A673 (cell line): ENCODE data around the gene CHST7. TPM values are rescaled to one million over a fixed set of nuclear protein-coding genes. Genes with fewer than 3 reads are reported as not detected.

Source experiments
- BruUV-seq: library from RNA; stranded (reverse); fragments of 400-500 nt; replicated peaks from 2 replicates; lab custom pipeline; 2021; lab: Mats Ljungman, UMichigan
- CTCF ChIA-PET: fragments of 300-600 bp; sonication (Branson Sonifier 250); formaldehyde crosslinking; loops from one replicate; lab custom pipeline; 2022; ENCODE audit warnings: antibody characterized with exemption; lab: Charles Lee
- POLR2A ChIA-PET: fragments of 300-600 bp; sonication (Branson Sonifier 250); formaldehyde crosslinking; loops from one replicate; lab custom pipeline; 2022; ENCODE audit warnings: antibody characterized with exemption; ENCODE audit not compliant: low non-redundant PET; lab: Charles Lee
- DNase-seq: peaks from one replicate; pipeline ENCODE4 v3.0.0-alpha.2; 2015; ENCODE audit warnings: low spot score
- H3K27ac ChIP-seq: fragments of 200-600 bp; sonication (generic); 2 replicates; pipeline ENCODE4 v1.5.1; 2016; ENCODE audit warnings: mixed run types, low read depth, mild to moderate bottlenecking, mixed read lengths, antibody characterized with exemption, low read length; ENCODE audit not compliant: poor library complexity, severe bottlenecking
- H3K27me3 ChIP-seq: fragments of 200-600 bp; sonication (generic); replicated peaks from 2 replicates; pipeline ENCODE4 v1.6.1; 2017; ENCODE audit warnings: mixed run types, low read depth, mild to moderate bottlenecking, mixed read lengths, antibody characterized with exemption, low read length; ENCODE audit not compliant: insufficient read depth, poor library complexity
- H3K36me3 ChIP-seq: fragments of 200-600 bp; sonication (generic); 2 replicates; pipeline ENCODE4 v1.6.1; 2016; ENCODE audit warnings: mixed run types, mild to moderate bottlenecking, mixed read lengths, antibody characterized with exemption, low read length; ENCODE audit not compliant: insufficient read depth, poor library complexity, severe bottlenecking
- H3K4me1 ChIP-seq: fragments of 200-600 bp; sonication (generic); 2 replicates; pipeline ENCODE4 v1.6.1; 2017; ENCODE audit warnings: mixed run types, mild to moderate bottlenecking, mixed read lengths, antibody characterized with exemption, low read length; ENCODE audit not compliant: insufficient read depth, poor library complexity, severe bottlenecking
- H3K4me3 ChIP-seq: fragments of 200-600 bp; sonication (generic); 2 replicates; pipeline ENCODE4 v1.5.1; 2016; ENCODE audit warnings: low read depth, mixed run types, mild to moderate bottlenecking, mixed read lengths, low read length; ENCODE audit not compliant: poor library complexity, severe bottlenecking
- H3K9me3 ChIP-seq: fragments of 200-600 bp; sonication (generic); 2 replicates; pipeline ENCODE4 v1.6.1; 2016; ENCODE audit warnings: mixed run types, low read depth, mild to moderate bottlenecking, mixed read lengths, antibody characterized with exemption, low read length; ENCODE audit not compliant: poor library complexity, severe bottlenecking
- EZH2 ChIP-seq: fragments of 200-600 bp; sonication (generic); IDR thresholded peaks from 2 replicates; pipeline ENCODE4 v1.6.1; 2017; ENCODE audit warnings: borderline replicate concordance, low read depth, mild to moderate bottlenecking, mixed read lengths, antibody characterized with exemption, low read length; ENCODE audit not compliant: poor library complexity, severe bottlenecking
- intact Hi-C: fragments of 100-400 bp; cut with micrococcal nuclease; formaldehyde crosslinking; loops from one replicate; pipeline ENCODE4 v1.10.0; 2022; ENCODE audit not compliant: unreplicated experiment
- total RNA-seq: library from RNA; stranded (reverse); gene quantifications from 2 replicates; pipeline ENCODE4 v1.2.3, GENCODE V29; 2021
- TF ChIP-seq, protein P1 (sequence below): fragments of 300-800, 200-600 bp; sonication (generic); conservative IDR thresholded peaks from 2 replicates; pipeline ENCODE4 v1.5.1; 2017; ENCODE audit warnings: low read depth, mild to moderate bottlenecking, antibody characterized with exemption, low read length, moderate library complexity, mixed read lengths

CHST7 gene
- total RNA-seq, 1 experiment from 2014 or later: 5.7 TPM

DNA sequence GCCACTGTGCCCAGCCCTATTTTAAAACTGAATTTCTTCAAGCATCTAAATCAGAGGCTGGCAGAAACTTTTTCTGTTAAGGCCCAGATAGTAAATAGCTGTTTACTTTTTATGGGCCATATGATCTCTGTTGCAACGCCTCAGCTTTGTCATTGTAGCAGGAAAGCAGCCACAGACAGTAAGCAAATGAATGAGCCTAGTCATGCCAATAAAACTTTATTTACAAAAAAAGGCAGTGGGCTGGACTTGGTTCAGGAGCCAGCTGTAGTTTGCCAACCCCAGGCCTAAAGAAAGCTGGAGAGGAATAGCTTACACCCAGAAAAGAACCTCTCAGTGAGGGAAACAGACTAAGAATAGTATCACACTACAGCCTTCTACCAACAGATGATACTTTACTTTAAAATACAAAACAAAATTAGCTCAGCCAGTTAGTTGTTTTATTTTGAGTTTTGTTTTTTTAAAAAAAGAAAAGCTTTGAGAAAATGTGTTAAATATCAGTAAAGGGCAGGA is 25.5 kb downstream of the CHST7 start:
- no peaks in the 10 kb centered on the region for H3K4me1 ChIP-seq
- intact Hi-C loops: no loop called here
- no peak for TF ChIP-seq EZH2
- TF ChIP-seq, protein P1, sequence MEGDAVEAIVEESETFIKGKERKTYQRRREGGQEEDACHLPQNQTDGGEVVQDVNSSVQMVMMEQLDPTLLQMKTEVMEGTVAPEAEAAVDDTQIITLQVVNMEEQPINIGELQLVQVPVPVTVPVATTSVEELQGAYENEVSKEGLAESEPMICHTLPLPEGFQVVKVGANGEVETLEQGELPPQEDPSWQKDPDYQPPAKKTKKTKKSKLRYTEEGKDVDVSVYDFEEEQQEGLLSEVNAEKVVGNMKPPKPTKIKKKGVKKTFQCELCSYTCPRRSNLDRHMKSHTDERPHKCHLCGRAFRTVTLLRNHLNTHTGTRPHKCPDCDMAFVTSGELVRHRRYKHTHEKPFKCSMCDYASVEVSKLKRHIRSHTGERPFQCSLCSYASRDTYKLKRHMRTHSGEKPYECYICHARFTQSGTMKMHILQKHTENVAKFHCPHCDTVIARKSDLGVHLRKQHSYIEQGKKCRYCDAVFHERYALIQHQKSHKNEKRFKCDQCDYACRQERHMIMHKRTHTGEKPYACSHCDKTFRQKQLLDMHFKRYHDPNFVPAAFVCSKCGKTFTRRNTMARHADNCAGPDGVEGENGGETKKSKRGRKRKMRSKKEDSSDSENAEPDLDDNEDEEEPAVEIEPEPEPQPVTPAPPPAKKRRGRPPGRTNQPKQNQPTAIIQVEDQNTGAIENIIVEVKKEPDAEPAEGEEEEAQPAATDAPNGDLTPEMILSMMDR: no peak
- no peak overlapping the region for H3K27ac ChIP-seq
- BruUV-seq: no TSS peak
- H3K36me3 ChIP-seq: no peaks in the 10 kb centered on the region
- no peak overlapping the region for H3K4me3 ChIP-seq
- H3K9me3 ChIP-seq: no peaks in the 10 kb centered on the region
- no peak for DNase-seq
- ChIA-PET POLR2A (no interaction called here), CTCF (no interaction called here)
- H3K27me3 ChIP-seq: no peaks in the 10 kb centered on the region

DNA sequence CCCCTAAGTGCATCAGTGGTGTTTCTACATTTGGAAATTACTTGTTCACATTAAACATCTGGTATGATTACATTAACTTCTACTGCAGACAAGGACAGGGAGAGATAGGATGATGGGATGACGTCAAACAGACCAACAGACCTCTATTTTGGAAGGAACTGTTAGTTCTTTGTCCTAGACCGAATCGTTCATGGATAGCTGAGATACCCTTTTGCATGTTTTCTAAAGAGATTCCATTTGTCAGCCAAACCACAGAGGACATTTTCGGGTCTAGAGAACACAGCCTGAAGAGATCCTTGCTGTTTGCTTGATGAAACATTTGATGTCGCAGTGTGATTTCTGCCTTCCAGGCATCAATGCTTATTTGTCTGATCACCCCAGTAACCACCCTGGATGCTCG is 27.7 kb downstream of the CHST7 start:
- intact Hi-C loops: no loop called here

DNA sequence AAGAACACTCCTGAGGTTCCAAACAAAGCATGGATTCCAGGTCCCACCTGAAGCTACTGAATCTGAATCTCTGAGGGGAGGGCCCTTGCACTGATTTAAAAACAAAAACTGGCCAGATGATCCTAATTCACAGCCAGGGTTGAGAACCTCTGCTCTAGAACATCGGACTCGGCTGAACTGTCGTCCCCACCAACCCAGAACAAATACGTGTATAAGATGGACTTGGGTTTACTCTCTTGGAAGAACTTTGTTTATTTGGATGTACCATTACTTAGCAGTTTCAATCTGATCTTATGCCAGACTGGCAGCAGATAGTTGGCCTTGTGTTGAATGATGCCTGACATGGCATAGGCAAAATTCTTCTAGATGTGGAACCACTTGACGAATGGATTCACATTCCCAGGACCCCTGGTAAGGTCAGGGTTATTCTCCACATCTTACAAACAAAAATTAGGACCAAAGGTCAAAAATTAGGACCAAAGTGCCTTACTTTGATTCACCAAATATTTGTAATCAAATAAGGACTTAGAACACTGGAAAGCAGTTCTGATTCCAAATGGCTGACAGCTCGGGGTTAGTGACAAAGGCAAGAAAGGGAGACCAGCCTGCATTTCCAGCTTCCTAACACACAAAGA is 29.0 kb downstream of the CHST7 start:
- intact Hi-C loops: no loop called here
- H3K27ac ChIP-seq: no peak overlapping the region
- H3K4me1 ChIP-seq: no peaks in the 10 kb centered on the region
- ChIA-PET POLR2A (interaction anchor here (0.6 kb wide), 1 partner anchor 938 kb away, joined by 3 read pairs; no protein-coding TSS in a partner anchor), CTCF (no interaction called here)
- BruUV-seq: no TSS peak
- H3K4me3 ChIP-seq: no peak overlapping the region
- H3K36me3 ChIP-seq: no peaks in the 10 kb centered on the region
- TF ChIP-seq, protein P1: no peak
- no peak for TF ChIP-seq EZH2
- H3K9me3 ChIP-seq: no peaks in the 10 kb centered on the region
- no peaks in the 10 kb centered on the region for H3K27me3 ChIP-seq
- no peak for DNase-seq

More for the DNA sequence above, 27.7 kb downstream of the CHST7 start:
- no peaks in the 10 kb centered on the region for H3K36me3 ChIP-seq
- no peak for DNase-seq
- H3K4me1 ChIP-seq: no peaks in the 10 kb centered on the region
- CTCF ChIA-PET: no interaction called here
- no peak overlapping the region for H3K4me3 ChIP-seq
- H3K27ac ChIP-seq: no peak overlapping the region
- TF ChIP-seq, protein P1: no peak
- no peak for TF ChIP-seq EZH2
- no peaks in the 10 kb centered on the region for H3K27me3 ChIP-seq
- POLR2A ChIA-PET: no interaction called here
- BruUV-seq: no TSS peak
- H3K9me3 ChIP-seq: no peaks in the 10 kb centered on the region
